Amniotic stem cell (primary cell): ENCODE results near the gene MMEL1.
"Not testable (repeated sequence)": the region's sequence is repeated elsewhere in the genome, so short reads cannot be mapped to it uniquely, and the experiment has no call there.

Experiments used
- DNase-seq: peaks from one replicate; lab custom pipeline; 2025; lab: John Stamatoyannopoulos, UW

The MMEL1 gene

DNA sequence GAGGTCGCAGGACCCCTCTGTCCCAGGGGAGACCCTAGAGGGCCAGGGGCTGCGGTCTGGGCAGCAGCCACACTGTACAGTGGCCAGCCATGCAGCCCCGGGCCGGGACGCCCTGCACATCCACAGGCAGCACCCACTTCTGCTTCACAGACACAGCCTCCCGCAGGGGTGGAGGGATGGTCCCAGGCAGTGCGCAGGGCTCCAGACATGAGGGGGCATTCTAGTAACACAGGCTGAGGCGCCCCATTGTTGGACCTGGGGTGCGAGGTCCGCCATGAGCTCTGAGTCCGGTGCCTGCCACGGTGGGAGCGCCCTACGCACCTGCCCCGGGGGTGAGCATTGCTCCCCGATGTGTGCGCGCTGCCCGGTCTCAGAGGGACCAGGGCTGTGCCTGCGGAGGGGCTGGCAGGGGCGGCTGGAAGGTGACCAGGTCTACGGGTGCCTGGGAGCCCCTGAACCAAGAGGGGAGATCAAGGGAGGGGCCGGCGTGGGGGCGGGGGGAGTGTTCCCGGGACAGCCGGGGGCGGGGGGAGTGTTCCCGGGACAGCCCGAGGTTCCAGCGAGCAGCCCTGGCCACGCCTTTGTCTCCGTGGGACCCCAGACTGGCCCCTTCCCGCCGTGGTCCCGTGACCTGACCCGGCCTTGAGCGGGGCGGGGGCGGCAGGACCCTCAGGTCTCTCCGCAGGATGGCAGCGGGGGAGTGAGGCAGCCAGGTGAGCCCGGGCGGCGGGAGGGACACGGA is 4.5 kb downstream of the MMEL1 start:
- DNase-seq: no peak

- DNase-seq: no peak
These were observed 5.1 kb downstream of the MMEL1 start for GRCh38 chr1:2627746-2628145.

GRCh38 chr1:2625748-2626147 is 7.1 kb downstream of the MMEL1 start:
- not testable (repeated sequence) for DNase-seq

- DNase-seq: no peak
These were observed 7.5 kb downstream of the MMEL1 start for GRCh38 chr1:2625311-2625710.

- DNase-seq: no peak
These were observed 8.0 kb downstream of the MMEL1 start for GRCh38 chr1:2624735-2625300.

GRCh38 chr1:2623571-2624337 is 9.1 kb downstream of the MMEL1 start:
- DNase-seq: no peak

DNA sequence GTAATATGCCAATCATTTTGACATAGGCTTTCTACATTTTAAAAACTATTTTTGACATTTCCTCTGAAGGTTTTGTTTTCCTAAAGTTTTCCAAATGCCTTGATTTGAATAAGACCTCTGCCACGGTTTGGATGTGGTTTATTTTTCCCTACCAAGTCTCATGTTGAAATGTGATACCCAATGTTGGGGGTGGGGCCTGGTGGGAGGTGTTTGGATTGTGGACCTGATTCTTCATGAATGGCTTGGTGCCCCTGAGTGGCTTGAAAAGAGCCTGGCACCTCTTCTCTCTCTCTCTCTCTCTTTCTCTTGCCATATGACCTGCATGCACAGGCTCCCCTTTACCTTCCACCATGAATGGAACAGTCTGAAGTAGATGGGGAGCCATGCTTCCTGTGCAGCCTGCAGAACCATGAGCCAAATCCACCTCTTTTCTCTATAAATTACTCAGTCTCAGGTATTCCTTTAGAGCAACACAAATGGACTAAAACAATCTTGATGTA is 14.8 kb downstream of the MMEL1 start:
- no peak for DNase-seq

DNA sequence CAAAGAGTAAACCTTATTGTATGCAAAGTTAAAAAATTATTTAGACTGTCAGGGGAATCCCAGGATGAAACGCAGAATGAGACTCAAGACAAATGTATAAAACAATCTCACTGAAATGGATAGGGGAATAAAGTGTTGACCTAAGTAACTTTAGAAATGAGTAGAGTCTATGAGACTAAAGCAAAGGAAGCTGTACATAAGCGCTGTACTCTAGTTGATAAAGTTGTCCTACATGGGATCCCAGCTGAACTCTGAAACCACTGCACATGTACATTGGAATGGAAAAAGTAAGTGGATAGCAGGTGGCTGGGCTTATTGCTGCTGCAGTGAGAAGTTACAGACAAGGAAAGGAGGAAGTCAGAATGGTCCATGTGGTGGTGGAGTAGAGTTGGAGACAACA is 18.7 kb downstream of the MMEL1 start:
- DNase-seq: no peak

GRCh38 chr1:2612591-2613365 is 20.0 kb downstream of the MMEL1 start:
- no peak for DNase-seq

GRCh38 chr1:2611621-2612437 is 21.0 kb downstream of the MMEL1 start:
- no peak for DNase-seq

DNA sequence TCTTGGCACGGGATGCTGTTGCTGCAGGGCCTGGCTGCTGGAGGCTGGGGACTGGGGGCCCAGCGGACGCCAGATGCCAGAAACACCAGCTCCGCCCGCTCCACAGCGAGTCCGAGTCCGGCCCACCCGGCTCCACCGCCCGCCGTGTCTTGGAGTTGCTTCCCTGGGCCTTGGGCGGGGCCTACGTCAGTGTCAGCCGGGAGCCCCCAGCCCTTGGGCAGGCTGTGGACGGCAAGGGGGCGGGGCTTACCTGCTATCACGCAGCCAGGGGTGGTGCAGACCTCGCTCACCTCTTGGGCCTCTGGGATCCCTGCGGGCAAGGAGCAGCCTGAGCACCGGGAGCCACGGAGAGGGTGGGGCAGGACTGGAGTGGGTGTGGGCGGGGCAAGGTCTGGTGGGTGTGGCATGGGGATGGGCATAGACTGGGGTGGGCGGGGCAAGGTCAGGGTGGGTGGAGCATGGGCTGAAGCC is 21.8 kb downstream of the MMEL1 start:
- DNase-seq: no peak

- no peak for DNase-seq
These were observed 22.5 kb downstream of the MMEL1 start for GRCh38 chr1:2610036-2610959.

GRCh38 chr1:2609319-2610035 is 23.3 kb downstream of the MMEL1 start:
- DNase-seq: no peak

DNA sequence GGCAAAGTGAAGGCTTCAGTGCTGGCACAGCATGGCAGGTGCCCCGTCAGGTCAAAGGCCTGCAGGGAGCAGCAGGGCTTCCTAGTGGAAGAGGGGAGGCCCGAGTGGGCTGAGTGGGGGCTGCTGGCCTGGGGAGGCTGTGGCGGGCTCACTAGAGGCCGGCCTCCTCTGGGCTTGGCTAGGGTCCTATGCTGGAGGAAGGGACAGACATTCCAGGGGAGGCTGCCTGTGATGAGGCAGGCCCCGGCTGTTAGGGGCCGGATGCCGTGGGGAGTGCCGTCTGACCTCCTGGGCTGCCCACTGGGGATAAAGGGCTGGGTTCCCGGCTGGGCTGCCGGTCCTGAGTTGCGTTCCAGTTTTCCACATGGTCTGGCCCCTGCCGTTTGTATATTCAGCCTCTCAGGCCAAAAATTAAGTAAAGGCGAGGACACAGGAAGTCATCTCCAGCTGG is 25.1 kb downstream of the MMEL1 start:
- no peak for DNase-seq

DNA sequence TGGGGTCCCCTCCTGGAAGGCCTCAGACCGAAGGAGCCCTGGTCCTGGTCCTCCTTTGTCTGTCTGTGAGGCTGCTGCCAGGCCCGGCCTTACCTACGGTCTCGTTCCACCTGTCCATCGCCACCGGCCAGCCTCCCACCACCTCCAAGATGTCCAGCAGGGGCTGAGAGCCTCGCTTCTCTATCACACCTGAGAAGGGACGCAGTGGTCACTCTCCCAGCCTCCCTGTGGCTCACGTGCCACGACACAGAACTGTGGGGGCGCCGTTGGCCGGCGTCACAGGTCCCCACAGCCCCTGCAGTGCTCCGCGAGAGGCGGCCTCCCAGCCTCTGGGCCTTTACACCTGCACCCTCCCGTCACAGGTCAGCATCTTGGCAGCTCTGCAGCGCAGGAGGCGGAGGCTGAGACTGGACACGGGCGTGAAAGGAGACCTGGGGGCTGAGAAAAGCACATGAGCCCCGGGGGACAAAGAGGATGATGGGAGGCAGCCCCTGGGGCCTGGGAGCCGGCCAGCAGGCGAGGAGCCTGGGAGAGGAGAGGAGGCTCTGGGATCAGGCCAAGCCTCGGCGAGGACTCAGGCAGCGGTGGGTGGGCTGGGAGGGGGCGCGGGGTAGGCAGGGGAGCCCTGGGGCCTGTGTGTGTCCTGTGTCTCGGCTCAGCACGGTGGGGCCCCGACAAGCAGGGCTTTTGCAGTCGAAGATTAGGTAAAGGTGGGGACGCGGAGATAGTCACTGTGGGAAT is 25.8 kb downstream of the MMEL1 start:
- DNase-seq: no peak

DNA sequence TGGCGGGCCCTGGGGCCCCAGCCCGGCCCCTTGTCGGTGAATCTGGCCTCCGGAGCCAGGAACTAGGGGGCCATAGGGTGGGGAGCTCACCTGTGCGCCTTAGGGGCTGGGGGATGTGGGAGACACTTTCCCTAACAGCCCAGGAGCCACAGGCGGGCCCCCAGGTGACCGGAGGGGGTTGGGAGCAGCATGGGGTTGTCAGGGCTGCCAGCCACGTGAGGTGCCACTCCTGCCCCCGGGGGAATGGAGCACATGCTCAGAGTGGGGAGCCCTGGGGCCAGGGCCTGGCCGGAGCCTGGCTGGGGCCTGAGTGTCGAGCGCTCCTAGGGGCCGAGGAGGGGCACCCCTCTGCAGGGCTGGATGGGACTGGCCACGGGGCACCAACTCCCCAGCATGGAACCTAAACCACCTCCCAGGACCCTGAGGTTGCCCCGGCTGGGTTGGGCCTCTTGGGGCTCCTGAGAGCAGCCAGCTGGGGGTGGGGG is 26.4 kb downstream of the MMEL1 start:
- DNase-seq: no peak

- DNase-seq: no peak
These were observed 27.1 kb downstream of the MMEL1 start for GRCh38 chr1:2605509-2606395.
